Activated CD8-positive, alpha-beta memory T cell treated with anti-CD3 and anti-CD28 coated beads, Interleukin-2, amount 50 U/mL, for 1 hour (primary cell): ENCODE data around the gene SCCPDH.

Source experiments
- DNase-seq: peaks from one replicate; pipeline ENCODE4 v3.0.0-alpha.2; 2020; ENCODE audit errors: extremely low read depth

The SCCPDH gene

DNA sequence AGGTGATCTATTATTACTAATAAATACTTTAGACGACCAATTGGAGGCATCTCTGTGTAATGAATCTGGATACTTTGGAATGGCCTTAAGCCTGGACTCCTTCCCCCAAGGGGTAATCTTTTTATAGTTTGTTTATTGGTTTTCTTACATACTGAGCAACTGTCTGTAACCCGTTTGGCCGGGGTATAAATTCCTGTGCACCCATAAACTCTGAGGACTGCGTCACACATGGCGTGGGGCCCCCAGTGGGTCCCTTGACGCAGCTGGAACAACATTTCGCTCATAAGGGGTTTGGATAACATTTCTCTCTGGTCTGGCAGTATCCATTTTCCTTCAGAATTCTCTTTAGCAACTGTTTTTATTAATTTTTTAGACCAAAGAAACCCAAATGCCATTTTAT, 26.5 kb downstream of the SCCPDH start:
- no peak for DNase-seq

DNA sequence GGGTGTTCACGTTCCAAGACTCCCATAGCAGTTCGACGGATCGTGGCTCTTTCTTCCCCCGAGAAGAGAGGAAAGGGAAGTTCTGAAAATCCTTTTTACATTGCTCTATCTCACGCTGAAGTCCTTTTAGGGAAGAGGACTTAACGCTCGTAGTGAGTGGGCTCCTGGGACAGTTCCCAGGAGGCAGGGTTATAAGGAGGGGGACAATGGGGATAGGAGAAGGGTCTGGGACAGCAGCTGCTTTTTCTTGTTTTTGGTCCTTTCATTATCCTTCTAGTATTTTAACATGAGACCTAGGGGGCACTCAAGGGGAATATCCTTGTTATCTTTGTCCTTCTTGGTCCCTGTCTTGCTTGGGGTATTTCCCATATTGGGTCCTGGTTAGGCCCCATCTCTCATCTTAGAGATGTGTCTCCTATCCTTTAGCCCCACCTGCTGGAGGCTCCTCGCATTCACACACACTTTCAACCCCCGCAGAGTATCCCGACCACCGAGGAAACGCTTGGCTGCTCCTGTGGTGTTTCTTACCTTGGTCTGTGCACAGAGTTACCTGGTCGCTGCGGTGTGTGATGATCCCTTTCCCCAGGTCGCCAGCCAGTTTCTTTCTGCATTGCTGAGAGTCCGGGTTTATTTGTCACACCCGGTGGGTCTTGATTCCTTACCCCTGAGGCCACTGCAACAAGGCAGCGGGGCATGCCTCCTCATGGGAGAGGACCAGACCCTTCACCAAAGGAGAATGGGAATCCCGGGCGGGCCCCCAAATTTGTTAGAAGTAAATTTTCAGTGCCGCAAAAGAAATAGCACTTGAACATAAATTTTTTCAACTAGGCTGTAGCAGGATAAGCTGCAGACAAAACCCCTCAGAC, 29.7 kb downstream of the SCCPDH start:
- no peak for DNase-seq

- no peak for DNase-seq
These were observed 31.2 kb downstream of the SCCPDH start for GRCh38 chr1:246755419-246755818.

DNA sequence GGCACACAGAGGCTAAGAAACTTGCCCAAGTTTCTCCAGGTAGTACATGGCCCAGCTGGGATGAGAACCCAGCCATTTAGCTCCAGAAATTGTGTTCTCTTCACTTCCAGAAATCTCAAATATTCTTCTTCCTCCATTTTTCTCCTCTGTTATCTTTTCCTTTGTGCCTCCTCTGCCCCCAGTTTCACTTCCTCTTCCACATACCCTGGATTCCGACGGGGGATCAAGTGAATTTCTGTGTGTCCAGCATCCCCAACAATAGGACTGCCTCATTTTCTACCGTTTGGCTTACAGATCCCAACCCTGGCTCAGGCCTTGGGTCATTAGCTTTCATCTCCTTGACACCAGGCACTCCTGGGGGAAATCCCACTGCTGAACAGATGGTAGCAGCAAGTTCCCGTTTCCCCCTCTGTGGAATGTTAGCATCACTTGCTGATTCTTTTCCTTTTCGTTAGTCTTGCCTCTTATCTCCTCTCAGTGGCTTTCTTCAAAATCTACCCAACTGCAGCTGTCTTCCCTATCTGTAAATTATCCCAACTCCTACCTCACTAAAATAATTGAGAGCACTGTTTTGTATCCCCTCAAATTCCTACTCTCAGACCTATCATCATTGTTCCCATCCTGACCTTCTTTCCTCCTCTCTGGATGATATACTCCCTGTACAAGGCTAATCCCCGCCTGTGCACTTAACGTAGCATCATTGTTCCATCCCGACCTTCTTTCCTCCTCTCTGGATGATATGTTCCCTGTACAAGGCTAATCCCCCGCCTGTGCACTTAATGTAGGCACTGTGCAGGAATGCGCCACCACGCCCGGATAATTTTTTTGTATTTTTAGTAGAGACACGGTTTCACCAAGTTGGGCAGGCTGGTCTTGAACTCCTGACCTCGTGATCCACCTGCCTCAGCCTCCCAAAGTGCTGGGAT, 36.5 kb downstream of the SCCPDH start:
- DNase-seq = no peak

GRCh38 chr1:246761396-246761795, 37.2 kb downstream of the SCCPDH start:
- DNase-seq = no peak

- no peak for DNase-seq
These were observed 41.3 kb downstream of the SCCPDH start for GRCh38 chr1:246765521-246765920.

- DNase-seq = no peak
These were observed 44.3 kb downstream of the SCCPDH start for GRCh38 chr1:246768403-246769020.

DNA sequence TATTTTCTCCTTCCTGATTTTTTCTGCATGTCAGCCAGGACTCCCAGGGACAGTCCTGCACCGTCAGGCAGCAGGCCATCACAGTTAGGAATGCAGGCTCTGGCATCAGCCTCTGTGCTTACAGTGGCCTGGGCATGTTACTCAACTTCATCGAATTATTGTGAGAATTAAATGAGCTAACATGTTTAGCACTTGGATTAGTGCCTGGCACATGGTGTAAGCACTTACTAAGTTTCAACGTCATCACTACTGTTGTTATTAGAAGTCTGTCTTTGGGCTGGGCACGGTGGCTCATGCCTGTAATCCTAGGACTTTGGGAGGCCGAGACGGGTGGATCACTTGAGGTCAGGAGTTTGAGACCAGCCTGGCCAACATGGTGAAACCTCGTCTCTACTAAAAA, 45.1 kb downstream of the SCCPDH start:
- no peak for DNase-seq

- DNase-seq = no peak
These were observed 47.2 kb downstream of the SCCPDH start for GRCh38 chr1:246771366-246771765.

GRCh38 chr1:246772686-246773085, 48.5 kb downstream of the SCCPDH start:
- DNase-seq = no peak

- no peak for DNase-seq
These were observed 49.0 kb downstream of the SCCPDH start for GRCh38 chr1:246773213-246773641.

GRCh38 chr1:246775531-246776385, 51.5 kb downstream of the SCCPDH start:
- no peak for DNase-seq

DNA sequence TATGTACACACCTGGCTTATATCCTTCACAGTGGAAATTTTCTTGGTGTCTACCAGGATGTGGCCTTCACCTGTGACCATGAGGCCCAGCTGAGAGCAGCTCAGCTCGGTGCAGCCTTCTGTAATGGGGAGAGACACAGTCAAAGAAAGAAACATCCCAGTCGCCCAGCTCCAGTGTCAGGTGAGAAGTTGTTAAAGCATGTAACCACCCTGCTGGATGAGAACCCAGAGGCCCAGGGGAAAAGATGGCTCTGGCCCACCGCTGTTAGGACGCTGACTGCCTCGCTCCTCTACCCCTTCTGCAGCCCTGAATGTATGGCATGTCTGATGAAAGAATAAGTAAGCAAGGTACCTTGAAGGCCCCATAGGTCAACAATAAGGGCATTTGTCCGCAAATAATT, 52.7 kb downstream of the SCCPDH start:
- no peak for DNase-seq

GRCh38 chr1:246778663-246779062, 54.5 kb downstream of the SCCPDH start:
- DNase-seq = no peak

GRCh38 chr1:246779561-246780175, 55.5 kb downstream of the SCCPDH start:
- DNase-seq = no peak

- DNase-seq = no peak
These were observed 56.1 kb downstream of the SCCPDH start for GRCh38 chr1:246780264-246780663.

DNA sequence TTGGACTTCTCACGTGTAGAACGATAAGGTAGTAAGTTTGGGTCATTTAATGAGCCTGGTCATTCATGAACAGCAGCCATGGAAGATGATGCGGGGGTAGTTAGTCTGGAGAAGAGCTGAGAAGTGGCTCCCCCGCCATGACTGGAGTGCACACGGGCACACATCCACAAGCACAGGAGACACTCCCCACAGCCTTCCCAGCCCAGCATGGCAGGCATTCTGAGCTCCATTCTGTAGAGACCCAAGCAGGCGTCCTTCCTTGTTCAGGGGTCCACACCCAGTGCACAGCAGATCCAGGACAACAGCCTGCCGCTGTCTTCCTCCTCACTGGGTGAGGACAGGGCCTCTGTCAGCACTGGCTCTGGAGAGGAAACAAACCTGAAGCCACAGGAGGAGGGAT, 57.0 kb downstream of the SCCPDH start:
- DNase-seq = no peak

DNA sequence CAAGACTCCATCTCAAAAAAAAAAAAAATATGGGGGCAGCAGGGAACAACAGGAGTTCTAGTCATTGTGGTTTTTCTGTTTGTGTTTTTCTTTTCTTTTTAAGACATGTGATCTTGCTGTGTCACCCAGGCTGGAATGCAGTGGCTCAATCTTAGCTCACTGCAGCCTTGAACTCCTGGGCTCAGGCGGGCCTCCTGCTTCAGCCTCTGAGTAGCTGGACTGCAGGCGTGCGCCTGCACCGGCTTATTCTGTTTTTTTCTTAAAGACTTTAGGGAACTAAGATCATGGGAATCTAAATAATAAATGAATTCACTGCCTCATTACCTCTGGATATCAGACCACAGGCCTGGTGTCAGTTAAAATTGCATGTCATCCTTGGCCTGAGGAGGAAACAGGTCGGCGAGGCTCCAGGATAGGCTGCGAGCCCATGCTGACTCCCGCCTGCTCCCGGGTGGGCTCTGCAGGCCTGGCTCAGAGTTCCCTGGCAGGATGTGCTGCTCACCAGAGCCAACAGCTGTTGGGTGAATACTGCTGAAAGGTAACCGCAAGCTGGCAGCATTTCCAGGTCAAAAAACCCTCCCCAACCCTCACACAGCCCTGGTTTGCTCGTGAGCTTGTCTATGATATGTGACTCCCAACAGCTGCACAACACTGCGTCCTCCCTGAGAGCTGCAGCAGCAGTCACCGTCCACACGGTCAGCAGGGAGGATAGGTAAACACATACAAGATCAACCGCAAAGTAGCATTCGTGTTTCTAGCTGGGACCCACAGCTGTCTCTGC, 58.1 kb downstream of the SCCPDH start:
- no peak for DNase-seq

DNA sequence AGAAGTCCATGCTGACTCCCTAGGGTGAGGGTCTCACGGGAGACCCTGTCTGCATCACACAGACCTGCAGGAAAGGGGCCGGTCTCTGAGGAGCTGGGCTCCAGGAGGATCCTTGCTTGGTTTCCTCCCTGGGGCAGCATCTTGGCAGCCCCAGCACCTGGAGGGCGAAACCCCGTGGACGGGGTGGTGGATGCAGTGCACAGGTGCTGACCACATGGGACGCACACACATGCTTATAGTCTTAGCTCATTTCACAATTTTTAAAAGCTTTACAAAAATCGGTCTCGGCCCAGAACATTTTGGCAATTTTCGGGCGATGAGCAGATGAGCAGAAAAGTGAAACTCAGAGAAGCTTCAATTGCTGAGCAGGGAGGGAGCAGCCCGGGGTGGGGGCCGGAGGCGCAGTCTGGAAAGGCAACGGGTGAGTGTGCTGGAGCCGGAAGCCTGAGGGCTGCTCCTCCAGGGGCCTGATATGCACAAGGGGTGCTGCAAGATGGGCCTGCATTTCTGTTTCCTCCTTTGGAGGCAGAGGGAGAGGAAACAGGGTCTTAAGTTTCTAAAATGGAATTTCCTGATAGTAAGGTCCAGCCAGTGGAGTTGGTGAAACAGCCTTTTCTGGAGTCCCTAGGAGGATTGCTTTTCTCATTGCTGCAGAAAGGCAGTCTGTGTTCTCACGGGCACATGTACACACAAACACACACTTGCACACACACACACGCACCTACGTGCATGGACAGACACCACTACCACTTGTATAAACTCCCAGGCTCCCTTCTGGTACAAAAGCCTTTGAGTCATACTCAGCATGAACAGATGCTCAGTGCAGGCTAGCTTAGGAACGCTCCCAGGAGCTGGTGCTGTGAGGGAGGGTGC, 60.6 kb downstream of the SCCPDH start:
- no peak for DNase-seq
